ENCODE measurements around the gene ARHGEF38.
A peak's percentile ranks its signal among the peaks of the same experiment; 100 is the strongest.

Gene ARHGEF38

GRCh38 chr4:105520819-105521790, 31.3 kb upstream of the ARHGEF38 start:
- DNase-seq (ENCODE audit: low spot score): peak; percentile 53
- peak; percentile 59 for TF ChIP-seq CTCF (conservative IDR thresholded peaks at IDR 0.05; ENCODE audit: low read depth)
- ChIA-PET POLR2A (ENCODE audit: low non-redundant PET) (interaction anchor here (0.5 kb wide), 1 partner anchor 117 kb away, joined by 3 read pairs; no protein-coding TSS in a partner anchor), CTCF (interaction anchor here (0.6 to 1.6 kb wide), 12 partner anchors 17 to 267 kb away, joined by 3 to 30 read pairs (median 3); partner anchors contain the start of genes GSTCD and INTS12)
- no peak overlapping the region for H3K27ac ChIP-seq

- CTCF ChIA-PET: no interaction called here
- POLR2A ChIA-PET (ENCODE audit: low non-redundant PET): interaction anchor here (0.6 kb wide), 1 partner anchor 913 kb away, joined by 3 read pairs; no protein-coding TSS in a partner anchor
These were observed 25.8 kb upstream of the ARHGEF38 start for GRCh38 chr4:105526656-105527055.

DNA sequence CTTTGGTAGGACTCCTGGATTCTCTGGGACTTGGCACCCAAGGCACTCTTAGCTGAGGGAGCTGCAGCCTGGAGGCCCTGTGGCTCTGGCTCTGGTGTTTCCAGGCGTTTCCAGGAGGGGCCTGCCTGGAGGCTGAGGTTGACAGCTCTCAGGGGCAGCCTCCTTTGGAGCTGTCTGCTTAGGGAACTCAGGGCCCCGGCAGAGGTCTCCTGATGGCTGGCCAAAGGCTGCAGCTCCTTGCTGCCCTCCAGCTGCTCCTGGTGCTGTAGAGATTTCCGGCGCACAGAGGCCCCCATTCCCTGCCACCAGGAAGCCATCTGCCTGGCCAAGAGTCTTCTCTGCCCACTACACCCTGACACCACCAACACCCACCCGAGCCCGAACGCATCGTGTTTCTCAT, 25.3 kb upstream of the ARHGEF38 start:
- CTCF ChIA-PET: no interaction called here
- TF ChIP-seq CTCF (conservative IDR thresholded peaks at IDR 0.05; ENCODE audit: low read depth): no peak
- POLR2A ChIA-PET (ENCODE audit: low non-redundant PET): interaction anchor here (0.6 kb wide), 1 partner anchor 913 kb away, joined by 3 read pairs; no protein-coding TSS in a partner anchor
- DNase-seq (ENCODE audit: low spot score): no peak
- no peak overlapping the region for H3K27ac ChIP-seq

More at GRCh38 chr4:105526656-105527055, 25.8 kb upstream of the ARHGEF38 start:
- no peak overlapping the region for H3K27ac ChIP-seq
- no peak for TF ChIP-seq CTCF (conservative IDR thresholded peaks at IDR 0.05; ENCODE audit: low read depth)
- DNase-seq (ENCODE audit: low spot score): no peak

DNA sequence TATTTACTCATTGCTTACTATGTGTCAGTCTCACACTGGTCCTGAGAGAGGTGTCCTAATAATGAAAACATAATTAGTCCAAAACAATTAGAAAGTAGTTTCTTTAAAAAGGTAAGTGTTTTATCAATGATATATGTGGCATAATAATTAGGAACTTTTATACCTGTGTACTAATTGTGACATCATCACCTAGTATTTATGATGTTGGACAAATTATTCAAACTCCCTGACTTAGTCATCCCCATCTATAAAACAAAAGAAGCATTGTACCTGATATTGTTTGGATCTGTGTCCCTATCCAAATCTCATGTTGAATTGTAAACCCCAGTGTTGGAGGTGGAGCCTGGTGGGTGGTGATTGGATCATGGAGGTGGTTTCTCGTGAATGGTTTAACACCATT, 15.8 kb upstream of the ARHGEF38 start:
- ChIA-PET CTCF (no interaction called here), POLR2A (ENCODE audit: low non-redundant PET) (no interaction called here)
- no peak for TF ChIP-seq CTCF (conservative IDR thresholded peaks at IDR 0.05; ENCODE audit: low read depth)
- DNase-seq (ENCODE audit: low spot score): no peak
- no peak overlapping the region for H3K27ac ChIP-seq

- no peak for TF ChIP-seq CTCF (conservative IDR thresholded peaks at IDR 0.05; ENCODE audit: low read depth)
- H3K27ac ChIP-seq: no peak overlapping the region
- ChIA-PET POLR2A (ENCODE audit: low non-redundant PET) (no interaction called here), CTCF (interaction anchor here (0.7 kb wide), 1 partner anchor 205 kb away, joined by 3 read pairs; no protein-coding TSS in a partner anchor)
- DNase-seq (ENCODE audit: low spot score): no peak
These were observed 11.0 kb upstream of the ARHGEF38 start for GRCh38 chr4:105541420-105541819.

- ChIA-PET CTCF (interaction anchor here (0.7 kb wide), 1 partner anchor 205 kb away, joined by 3 read pairs; no protein-coding TSS in a partner anchor), POLR2A (ENCODE audit: low non-redundant PET) (no interaction called here)
- no peak for DNase-seq (ENCODE audit: low spot score)
- no peak overlapping the region for H3K27ac ChIP-seq
- TF ChIP-seq CTCF (conservative IDR thresholded peaks at IDR 0.05; ENCODE audit: low read depth): no peak
These were observed 10.4 kb upstream of the ARHGEF38 start for GRCh38 chr4:105542039-105542438.
